ENCODE results near the gene NDRG4. TPM values are rescaled to one million over a fixed set of nuclear protein-coding genes. Genes with fewer than 3 reads are reported as not detected.

NDRG4 gene
- total RNA-seq, 1 experiment from 2014 or later = 4.8 TPM

DNA sequence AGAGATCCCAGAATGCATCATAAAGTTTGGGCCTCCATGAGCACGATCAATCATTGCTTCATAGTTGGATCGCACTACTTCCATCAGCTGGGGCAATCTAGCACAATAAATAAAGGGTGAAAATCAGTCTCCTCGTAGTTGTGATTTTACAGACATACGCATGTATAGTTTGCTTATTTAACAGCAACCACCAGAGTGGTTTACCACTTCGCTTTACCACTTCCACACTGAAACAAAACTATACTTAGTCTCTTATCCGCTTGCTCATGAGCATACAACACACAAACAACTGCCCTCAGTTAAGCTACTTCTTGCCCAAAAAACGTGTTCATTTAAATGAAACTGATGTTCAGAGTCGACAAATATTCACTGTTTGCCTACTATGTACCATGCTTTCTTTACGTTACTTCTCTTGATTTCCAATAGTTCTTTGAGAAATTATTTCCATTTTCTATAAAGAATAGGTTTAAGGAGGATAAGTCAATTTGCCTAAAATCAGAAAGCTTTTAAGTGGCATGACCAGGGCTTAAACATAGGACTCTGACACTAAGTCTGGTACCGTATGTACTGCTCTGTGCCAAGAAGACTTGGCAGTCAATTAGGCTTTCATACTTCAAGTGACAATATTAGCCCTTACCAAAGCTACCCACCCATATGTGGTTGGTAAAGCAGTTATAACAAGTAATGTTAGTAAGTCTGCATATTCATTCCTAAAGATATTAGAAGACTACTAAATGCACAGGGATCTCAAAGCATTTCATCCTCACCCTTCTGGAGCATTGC is 37.4 kb downstream of the NDRG4 start:
- H3K9me3 ChIP-seq (ENCODE audit: insufficient read depth, low read depth) = no peaks in the 10 kb centered on the region
- intact Hi-C loops (cut with micrococcal nuclease; ENCODE audit: unreplicated experiment) = no loop called here
- no peak for DNase-seq
- H4K20me1 ChIP-seq (ENCODE audit: insufficient read depth) = peaks cover 22% of the 10 kb centered on the region
- H3K9me2 ChIP-seq (ENCODE audit: insufficient read depth) = no peaks in the 10 kb centered on the region
- no peak overlapping the region for H3K4me3 ChIP-seq
- TF ChIP-seq EZH2 (IDR thresholded peaks at IDR 0.05; ENCODE audit: low read depth) = no peak
- TF ChIP-seq, protein P1, sequence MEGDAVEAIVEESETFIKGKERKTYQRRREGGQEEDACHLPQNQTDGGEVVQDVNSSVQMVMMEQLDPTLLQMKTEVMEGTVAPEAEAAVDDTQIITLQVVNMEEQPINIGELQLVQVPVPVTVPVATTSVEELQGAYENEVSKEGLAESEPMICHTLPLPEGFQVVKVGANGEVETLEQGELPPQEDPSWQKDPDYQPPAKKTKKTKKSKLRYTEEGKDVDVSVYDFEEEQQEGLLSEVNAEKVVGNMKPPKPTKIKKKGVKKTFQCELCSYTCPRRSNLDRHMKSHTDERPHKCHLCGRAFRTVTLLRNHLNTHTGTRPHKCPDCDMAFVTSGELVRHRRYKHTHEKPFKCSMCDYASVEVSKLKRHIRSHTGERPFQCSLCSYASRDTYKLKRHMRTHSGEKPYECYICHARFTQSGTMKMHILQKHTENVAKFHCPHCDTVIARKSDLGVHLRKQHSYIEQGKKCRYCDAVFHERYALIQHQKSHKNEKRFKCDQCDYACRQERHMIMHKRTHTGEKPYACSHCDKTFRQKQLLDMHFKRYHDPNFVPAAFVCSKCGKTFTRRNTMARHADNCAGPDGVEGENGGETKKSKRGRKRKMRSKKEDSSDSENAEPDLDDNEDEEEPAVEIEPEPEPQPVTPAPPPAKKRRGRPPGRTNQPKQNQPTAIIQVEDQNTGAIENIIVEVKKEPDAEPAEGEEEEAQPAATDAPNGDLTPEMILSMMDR (conservative IDR thresholded peaks at IDR 0.05) = no peak
- no peaks in the 10 kb centered on the region for H3K27me3 ChIP-seq (ENCODE audit: insufficient read depth, low read depth)
- no peak overlapping the region for H3K27ac ChIP-seq
- H3K4me2 ChIP-seq = no peak overlapping the region
- POLR2A ChIA-PET (ENCODE audit: unreplicated experiment) = no interaction called here
- CTCF ChIA-PET = no interaction called here
- H3K79me2 ChIP-seq (ENCODE audit: low read depth) = no peaks in the 10 kb centered on the region
- no TSS peak for BruUV-seq (replicated peaks)
- peaks cover 32% of the 10 kb centered on the region for H3F3A ChIP-seq (ENCODE audit: insufficient read depth, low read depth)
- peaks cover 70% of the 10 kb centered on the region for H3K36me3 ChIP-seq (ENCODE audit: low read depth)
- H3K4me1 ChIP-seq (replicated peaks; ENCODE audit: insufficient read depth) = no peaks in the 10 kb centered on the region
- no peak overlapping the region for H2AFZ ChIP-seq

DNA sequence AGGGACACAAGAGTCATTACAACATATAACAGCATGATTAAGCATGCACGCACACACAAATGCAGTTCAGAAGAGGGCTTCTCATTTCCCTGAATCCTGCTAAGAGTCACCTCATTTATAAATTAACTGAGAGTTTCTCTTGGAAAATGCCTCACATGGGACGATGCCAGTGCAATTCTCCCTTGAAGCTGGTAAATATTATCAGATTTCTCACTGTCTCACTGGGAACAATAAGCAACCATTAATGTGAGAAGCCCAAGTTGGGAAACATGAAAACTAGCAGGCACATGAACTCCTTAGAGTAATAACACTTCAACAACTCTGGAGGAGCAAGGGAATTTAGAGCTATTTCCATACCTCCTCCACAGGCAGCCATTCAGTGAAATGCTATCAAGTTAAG is 41.8 kb downstream of the NDRG4 start:
- DNase-seq = no peak
- ChIA-PET POLR2A (ENCODE audit: unreplicated experiment) (no interaction called here), CTCF (no interaction called here)
- Histone ChIP-seq H4K20me1 (ENCODE audit: insufficient read depth) (peaks cover 28% of the 10 kb centered on the region), H3K9me2 (ENCODE audit: insufficient read depth) (no peaks in the 10 kb centered on the region), H2AFZ (no peak overlapping the region), H3K4me3 (no peak overlapping the region), H3K9me3 (ENCODE audit: insufficient read depth, low read depth) (no peaks in the 10 kb centered on the region), H3F3A (ENCODE audit: insufficient read depth, low read depth) (peaks cover 32% of the 10 kb centered on the region; the same call in 1 of the 2 replicates), H3K4me2 (no peak overlapping the region), H3K4me1 (replicated peaks; ENCODE audit: insufficient read depth) (no peaks in the 10 kb centered on the region), H3K27me3 (ENCODE audit: insufficient read depth, low read depth) (no peaks in the 10 kb centered on the region), H3K79me2 (ENCODE audit: low read depth) (no peaks in the 10 kb centered on the region), H3K27ac (no peak overlapping the region), H3K36me3 (ENCODE audit: low read depth) (peaks cover 80% of the 10 kb centered on the region)
- TF ChIP-seq EZH2 (IDR thresholded peaks at IDR 0.05; ENCODE audit: low read depth) = no peak
- TF ChIP-seq, protein P1 (conservative IDR thresholded peaks at IDR 0.05) = no peak
- intact Hi-C loops (cut with micrococcal nuclease; ENCODE audit: unreplicated experiment) = loop anchor here (5.0 kb wide), 1 partner anchor 41 kb away; no protein-coding TSS in a partner anchor
- BruUV-seq (replicated peaks) = no TSS peak

DNA sequence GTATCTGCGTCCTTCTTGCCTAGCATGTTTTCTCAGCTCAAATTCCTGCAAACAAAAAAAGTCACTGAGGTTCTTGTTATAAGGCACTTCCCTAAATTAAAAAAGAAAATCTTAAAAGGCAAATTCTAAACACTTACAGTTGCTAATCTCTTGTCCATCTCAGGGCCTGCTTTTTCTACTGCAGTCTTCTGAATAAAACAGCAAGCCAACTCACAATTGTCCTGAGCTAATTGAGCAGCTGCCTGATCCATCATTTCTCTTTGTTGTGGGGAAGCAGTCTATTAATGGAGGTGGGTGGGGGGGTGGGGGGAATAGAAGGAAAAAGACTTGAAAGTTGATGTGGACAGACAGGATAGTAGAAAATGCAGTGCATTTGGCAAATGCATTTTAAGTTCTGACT is 42.3 kb downstream of the NDRG4 start:
- intact Hi-C loops (cut with micrococcal nuclease; ENCODE audit: unreplicated experiment) = loop anchor here (5.0 kb wide), 1 partner anchor 40 kb away; no protein-coding TSS in a partner anchor
- Histone ChIP-seq H3K4me2 (no peak overlapping the region), H3K4me3 (no peak overlapping the region), H3K27ac (no peak overlapping the region), H3K9me3 (ENCODE audit: insufficient read depth, low read depth) (no peaks in the 10 kb centered on the region), H3F3A (ENCODE audit: insufficient read depth, low read depth) (peaks cover 31% of the 10 kb centered on the region; the same call in 1 of the 2 replicates), H3K4me1 (replicated peaks; ENCODE audit: insufficient read depth) (no peaks in the 10 kb centered on the region), H3K79me2 (ENCODE audit: low read depth) (no peaks in the 10 kb centered on the region), H4K20me1 (ENCODE audit: insufficient read depth) (peaks cover 30% of the 10 kb centered on the region), H3K27me3 (ENCODE audit: insufficient read depth, low read depth) (no peaks in the 10 kb centered on the region), H3K36me3 (ENCODE audit: low read depth) (peaks cover 80% of the 10 kb centered on the region), H3K9me2 (ENCODE audit: insufficient read depth) (no peaks in the 10 kb centered on the region), H2AFZ (no peak overlapping the region)
- DNase-seq = no peak
- BruUV-seq (replicated peaks) = no TSS peak
- no peak for TF ChIP-seq EZH2 (IDR thresholded peaks at IDR 0.05; ENCODE audit: low read depth)
- TF ChIP-seq, protein P1 (conservative IDR thresholded peaks at IDR 0.05) = no peak
- ChIA-PET CTCF (no interaction called here), POLR2A (ENCODE audit: unreplicated experiment) (no interaction called here)
